Left renal cortex interstitium (tissue), 4 donors: Measurements from ENCODE around the gene RXRA. TPM values are rescaled to one million over a fixed set of nuclear protein-coding genes. Genes with fewer than 3 reads are reported as not detected.

Experiments
- DNase-seq, 4 donors: peaks; one replicate each; pipeline ENCODE4 v3.0.0-alpha.2; 2013; ENCODE audit warnings: low read depth in 4 of 4, low spot score in 2 of 4, missing footprints in 1 of 4
- polyA plus RNA-seq, 4 donors: library from polyadenylated mRNA; unstranded; fragments of 120-200 nt; gene quantifications; one replicate each; pipeline ENCODE4 v1.2.1, GENCODE V29; 2013; ENCODE audit not compliant: insufficient read length in 4 of 4

Gene RXRA
- polyA plus RNA-seq, 4 donors = 38.2 to 61.6 (median 49.6) TPM

- DNase-seq = no peak
These were observed 67.5 kb downstream of the RXRA start for GRCh38 chr9:134393582-134394280.

- DNase-seq = no peak
These were observed 68.8 kb downstream of the RXRA start for GRCh38 chr9:134395002-134395517.

- DNase-seq = no peak
These were observed 69.5 kb downstream of the RXRA start for GRCh38 chr9:134395737-134396257.

- DNase-seq = no peak
These were observed 70.0 kb downstream of the RXRA start for GRCh38 chr9:134396258-134396742.

- no peak for DNase-seq
These were observed 70.6 kb downstream of the RXRA start for GRCh38 chr9:134396825-134397224.

GRCh38 chr9:134398756-134399155 is 72.5 kb downstream of the RXRA start:
- no peak for DNase-seq

- DNase-seq = no peak
These were observed 73.3 kb downstream of the RXRA start for GRCh38 chr9:134399435-134400056.

- no peak for DNase-seq
These were observed 74.0 kb downstream of the RXRA start for GRCh38 chr9:134400283-134400682.

- DNase-seq = no peak
These were observed 75.1 kb downstream of the RXRA start for GRCh38 chr9:134401391-134401790.

- DNase-seq = no peak
These were observed 75.9 kb downstream of the RXRA start for GRCh38 chr9:134402182-134402581.

- DNase-seq = no peak
These were observed 77.0 kb downstream of the RXRA start for GRCh38 chr9:134403292-134403681.

- no peak for DNase-seq
These were observed 77.5 kb downstream of the RXRA start for GRCh38 chr9:134403682-134404301.

GRCh38 chr9:134404376-134405358 is 78.4 kb downstream of the RXRA start:
- DNase-seq = no peak

GRCh38 chr9:134405527-134405926 is 79.3 kb downstream of the RXRA start:
- DNase-seq = no peak

- no peak for DNase-seq
These were observed 80.3 kb downstream of the RXRA start for GRCh38 chr9:134406366-134407120.

GRCh38 chr9:134407121-134407779 is 81.0 kb downstream of the RXRA start:
- peak in 2 of 4 donors; percentile 70 to 75 for DNase-seq

- DNase-seq = no peak
These were observed 82.1 kb downstream of the RXRA start for GRCh38 chr9:134408389-134408788.

- DNase-seq = no peak
These were observed 82.9 kb downstream of the RXRA start for GRCh38 chr9:134408939-134409737.
